Calu3 (cell line): ENCODE data around the gene FAR2. TPM values are rescaled to one million over a fixed set of nuclear protein-coding genes. Genes with fewer than 3 reads are reported as not detected.

Source experiments
- BruUV-seq: library from RNA; stranded (reverse); fragments of 400-500 nt; replicated peaks from 2 replicates; lab custom pipeline; 2021; lab: Mats Ljungman, UMichigan
- CTCF ChIA-PET: fragments of 300-600 bp; sonication (Branson Sonifier 250); formaldehyde crosslinking; loops from one replicate; lab custom pipeline; 2022; ENCODE audit warnings: antibody characterized with exemption; lab: Charles Lee
- DNase-seq: peaks from one replicate; pipeline ENCODE4 v3.0.0; 2022
- H3K27ac Mint-ChIP-seq: one replicate; pipeline ENCODE4 v1.8.0; 2022; ENCODE audit warnings: mixed read lengths; ENCODE audit not compliant: unreplicated experiment
- H3K27me3 Mint-ChIP-seq: one replicate; pipeline ENCODE4 v1.8.0; 2022; ENCODE audit warnings: mixed read lengths; ENCODE audit not compliant: unreplicated experiment
- H3K36me3 Mint-ChIP-seq: one replicate; pipeline ENCODE4 v1.8.0; 2022; ENCODE audit warnings: mild to moderate bottlenecking, moderate library complexity, mixed read lengths; ENCODE audit not compliant: insufficient read depth, unreplicated experiment
- H3K4me1 Mint-ChIP-seq: one replicate; pipeline ENCODE4 v1.8.0; 2022; ENCODE audit warnings: mild to moderate bottlenecking, low read depth, mixed read lengths; ENCODE audit not compliant: unreplicated experiment
- H3K4me3 Mint-ChIP-seq: one replicate; pipeline ENCODE4 v1.8.0; 2022; ENCODE audit warnings: mild to moderate bottlenecking, low read depth, moderate library complexity, mixed read lengths; ENCODE audit not compliant: unreplicated experiment
- H3K9me3 Mint-ChIP-seq: one replicate; pipeline ENCODE4 v1.8.0; 2022; ENCODE audit warnings: low read depth, mixed read lengths; ENCODE audit not compliant: unreplicated experiment
- intact Hi-C: fragments of 100-400 bp; cut with micrococcal nuclease; formaldehyde crosslinking; loops from one replicate; pipeline ENCODE4 v1.10.0; 2022; ENCODE audit not compliant: unreplicated experiment
- total RNA-seq: library from RNA; stranded (reverse); gene quantifications from 2 replicates; pipeline ENCODE4 v1.2.3, GENCODE V29; 2022
- TF ChIP-seq, protein P1 (sequence below): fragments of 200-600 bp; IDR thresholded peaks from one replicate; pipeline ENCODE4 v1.8.0; 2022; ENCODE audit warnings: antibody characterized with exemption; ENCODE audit not compliant: unreplicated experiment

FAR2 gene
- total RNA-seq, 1 experiment from 2014 or later = 24.0 TPM

GRCh38 chr12:29354954-29355353 is 205.9 kb downstream of the FAR2 start:
- CTCF ChIA-PET = no interaction called here
- H3K36me3 Mint-ChIP-seq = peaks cover 6% of the 10 kb centered on the region
- H3K4me3 Mint-ChIP-seq = no peak overlapping the region
- TF ChIP-seq, protein P1, sequence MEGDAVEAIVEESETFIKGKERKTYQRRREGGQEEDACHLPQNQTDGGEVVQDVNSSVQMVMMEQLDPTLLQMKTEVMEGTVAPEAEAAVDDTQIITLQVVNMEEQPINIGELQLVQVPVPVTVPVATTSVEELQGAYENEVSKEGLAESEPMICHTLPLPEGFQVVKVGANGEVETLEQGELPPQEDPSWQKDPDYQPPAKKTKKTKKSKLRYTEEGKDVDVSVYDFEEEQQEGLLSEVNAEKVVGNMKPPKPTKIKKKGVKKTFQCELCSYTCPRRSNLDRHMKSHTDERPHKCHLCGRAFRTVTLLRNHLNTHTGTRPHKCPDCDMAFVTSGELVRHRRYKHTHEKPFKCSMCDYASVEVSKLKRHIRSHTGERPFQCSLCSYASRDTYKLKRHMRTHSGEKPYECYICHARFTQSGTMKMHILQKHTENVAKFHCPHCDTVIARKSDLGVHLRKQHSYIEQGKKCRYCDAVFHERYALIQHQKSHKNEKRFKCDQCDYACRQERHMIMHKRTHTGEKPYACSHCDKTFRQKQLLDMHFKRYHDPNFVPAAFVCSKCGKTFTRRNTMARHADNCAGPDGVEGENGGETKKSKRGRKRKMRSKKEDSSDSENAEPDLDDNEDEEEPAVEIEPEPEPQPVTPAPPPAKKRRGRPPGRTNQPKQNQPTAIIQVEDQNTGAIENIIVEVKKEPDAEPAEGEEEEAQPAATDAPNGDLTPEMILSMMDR = no peak
- DNase-seq = no peak
- intact Hi-C loops = loop anchor here (10.0 kb wide), 1 partner anchor 60 kb away; no protein-coding TSS in a partner anchor
- H3K27me3 Mint-ChIP-seq = no peaks in the 10 kb centered on the region
- H3K4me1 Mint-ChIP-seq = no peaks in the 10 kb centered on the region
- H3K27ac Mint-ChIP-seq = no peak overlapping the region
- BruUV-seq = no TSS peak
- no peaks in the 10 kb centered on the region for H3K9me3 Mint-ChIP-seq

DNA sequence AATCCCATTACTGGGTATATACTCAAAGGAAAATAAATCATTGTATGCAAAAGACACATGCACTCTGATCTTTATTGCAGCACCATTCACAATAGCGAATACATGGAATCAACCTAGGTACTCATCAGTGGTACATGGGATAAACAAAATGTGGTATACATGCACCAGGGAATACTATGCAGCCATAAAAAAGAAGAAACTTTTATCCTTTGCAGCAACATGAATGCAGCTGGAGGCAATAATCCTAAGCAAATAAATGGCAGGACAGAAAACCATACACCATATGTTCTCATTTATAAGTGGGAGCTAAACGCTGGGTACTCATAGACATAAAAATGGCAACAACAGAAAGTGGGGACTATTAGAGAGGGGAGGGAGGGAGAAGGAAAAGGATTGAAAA is 216.0 kb downstream of the FAR2 start:
- no peaks in the 10 kb centered on the region for H3K9me3 Mint-ChIP-seq
- BruUV-seq = no TSS peak
- no peaks in the 10 kb centered on the region for H3K27me3 Mint-ChIP-seq
- intact Hi-C loops = no loop called here
- H3K27ac Mint-ChIP-seq = no peak overlapping the region
- peaks cover 24% of the 10 kb centered on the region for H3K36me3 Mint-ChIP-seq
- DNase-seq = no peak
- no peaks in the 10 kb centered on the region for H3K4me1 Mint-ChIP-seq
- no peak overlapping the region for H3K4me3 Mint-ChIP-seq
- TF ChIP-seq, protein P1 = no peak
- CTCF ChIA-PET = no interaction called here

- H3K27ac Mint-ChIP-seq = no peak overlapping the region
- CTCF ChIA-PET = no interaction called here
- BruUV-seq = no TSS peak
These were observed 224.9 kb downstream of the FAR2 start for GRCh38 chr12:29374012-29374411.

GRCh38 chr12:29374913-29375312 is 225.8 kb downstream of the FAR2 start:
- intact Hi-C loops = no loop called here
- BruUV-seq = no TSS peak
- Mint-ChIP-seq H3K27ac (no peak overlapping the region), H3K27me3 (no peaks in the 10 kb centered on the region), H3K4me1 (peaks cover 10% of the 10 kb centered on the region), H3K9me3 (no peaks in the 10 kb centered on the region), H3K36me3 (peaks cover 4% of the 10 kb centered on the region), H3K4me3 (no peak overlapping the region)
- CTCF ChIA-PET = no interaction called here
- no peak for DNase-seq
- TF ChIP-seq, protein P1 = no peak

More at GRCh38 chr12:29374012-29374411, 224.9 kb downstream of the FAR2 start:
- H3K9me3 Mint-ChIP-seq = no peaks in the 10 kb centered on the region
- H3K4me3 Mint-ChIP-seq = no peak overlapping the region
- intact Hi-C loops = no loop called here
- H3K36me3 Mint-ChIP-seq = no peaks in the 10 kb centered on the region
- H3K4me1 Mint-ChIP-seq = peaks cover 5% of the 10 kb centered on the region
- TF ChIP-seq, protein P1 = no peak
- no peaks in the 10 kb centered on the region for H3K27me3 Mint-ChIP-seq
- DNase-seq = no peak
